ENCODE results near the gene SVIP.

SVIP gene

GRCh38 chr11:22809893-22810292 lies 19.7 kb downstream of the SVIP start:
- no peak for TF ChIP-seq CTCF (conservative IDR thresholded peaks at IDR 0.05; ENCODE audit: low read depth, low read length)
- no peak overlapping the region for H3K4me3 ChIP-seq (ENCODE audit: low read length)
- no peak for DNase-seq (ENCODE audit: low read depth)

GRCh38 chr11:22808571-22809197 lies 20.9 kb downstream of the SVIP start:
- H3K4me3 ChIP-seq (ENCODE audit: low read length) = no peak overlapping the region
- no peak for DNase-seq (ENCODE audit: low read depth)
- TF ChIP-seq CTCF (conservative IDR thresholded peaks at IDR 0.05; ENCODE audit: low read depth, low read length) = no peak

- DNase-seq (ENCODE audit: low read depth) = no peak
- TF ChIP-seq CTCF (conservative IDR thresholded peaks at IDR 0.05; ENCODE audit: low read depth, low read length) = no peak
These were observed 21.6 kb downstream of the SVIP start for GRCh38 chr11:22807855-22808570.

GRCh38 chr11:22807391-22807790 lies 22.2 kb downstream of the SVIP start:
- no peak overlapping the region for H3K4me3 ChIP-seq (ENCODE audit: low read length)
- no peak for TF ChIP-seq CTCF (conservative IDR thresholded peaks at IDR 0.05; ENCODE audit: low read depth, low read length)
- DNase-seq (ENCODE audit: low read depth) = no peak

More at GRCh38 chr11:22807855-22808570, 21.6 kb downstream of the SVIP start:
- no peak overlapping the region for H3K4me3 ChIP-seq (ENCODE audit: low read length)

GRCh38 chr11:22802861-22803260 lies 26.7 kb downstream of the SVIP start:
- no peak for DNase-seq (ENCODE audit: low read depth)
- no peak for TF ChIP-seq CTCF (conservative IDR thresholded peaks at IDR 0.05; ENCODE audit: low read depth, low read length)

GRCh38 chr11:22800482-22800881 lies 29.1 kb downstream of the SVIP start:
- TF ChIP-seq CTCF (conservative IDR thresholded peaks at IDR 0.05; ENCODE audit: low read depth, low read length) = no peak

More at GRCh38 chr11:22802861-22803260, 26.7 kb downstream of the SVIP start:
- no peak overlapping the region for H3K4me3 ChIP-seq (ENCODE audit: low read length)

GRCh38 chr11:22798901-22799300 lies 30.7 kb downstream of the SVIP start:
- DNase-seq (ENCODE audit: low read depth) = no peak
- no peak overlapping the region for H3K4me3 ChIP-seq (ENCODE audit: low read length)
- no peak for TF ChIP-seq CTCF (conservative IDR thresholded peaks at IDR 0.05; ENCODE audit: low read depth, low read length)

More at GRCh38 chr11:22800482-22800881, 29.1 kb downstream of the SVIP start:
- no peak overlapping the region for H3K4me3 ChIP-seq (ENCODE audit: low read length)
- DNase-seq (ENCODE audit: low read depth) = no peak
